GM19238 (cell line): Measurements from ENCODE around the gene TYR.
"Not testable (repeated sequence)": the region's sequence is repeated elsewhere in the genome, so short reads cannot be mapped to it uniquely, and the experiment has no call there.

Source experiments
- DNase-seq: peaks from one replicate; pipeline ENCODE4 v3.0.0; 2011; ENCODE audit warnings: low spot score; ENCODE audit not compliant: insufficient read length

The TYR gene

GRCh38 chr11:89177691-89178231, at the start of gene TYR:
TSS of gene TYR (plus strand) at chr11:89177875. CDS start at chr11:89177954, 79 bp downstream.
- DNase-seq: no peak

GRCh38 chr11:89136606-89137005, 41.1 kb upstream of the TYR start:
- no peak for DNase-seq

- no peak for DNase-seq
These were observed 30.4 kb upstream of the TYR start for GRCh38 chr11:89147229-89147628.

- DNase-seq: no peak
These were observed 17.7 kb upstream of the TYR start for GRCh38 chr11:89159974-89160373.

- DNase-seq: no peak
These were observed 15.7 kb upstream of the TYR start for GRCh38 chr11:89161949-89162348.

- no peak for DNase-seq
These were observed 14.0 kb upstream of the TYR start for GRCh38 chr11:89163686-89164085.

- DNase-seq: no peak
These were observed 9.3 kb upstream of the TYR start for GRCh38 chr11:89168396-89168795.

GRCh38 chr11:89175796-89176195, 1.9 kb upstream of the TYR start:
- DNase-seq: no peak

- no peak for DNase-seq
These were observed 737 bp upstream of the TYR start for GRCh38 chr11:89176938-89177337.

- no peak for DNase-seq
These were observed 3.4 kb downstream of the TYR start for GRCh38 chr11:89181111-89181510.

GRCh38 chr11:89182773-89183518, 5.3 kb downstream of the TYR start:
- no peak for DNase-seq

- no peak for DNase-seq
These were observed 6.3 kb downstream of the TYR start for GRCh38 chr11:89184021-89184420.

GRCh38 chr11:89189776-89190175, 12.1 kb downstream of the TYR start:
- DNase-seq: no peak

- no peak for DNase-seq
These were observed 23.5 kb downstream of the TYR start for GRCh38 chr11:89201138-89201537.

- no peak for DNase-seq
These were observed 26.1 kb downstream of the TYR start for GRCh38 chr11:89203814-89204213.

GRCh38 chr11:89205378-89205777, 27.7 kb downstream of the TYR start:
- no peak for DNase-seq

GRCh38 chr11:89220684-89221339, 43.1 kb downstream of the TYR start:
- DNase-seq: no peak

GRCh38 chr11:89235083-89235482, 57.4 kb downstream of the TYR start:
- no peak for DNase-seq

- DNase-seq: no peak
These were observed 58.3 kb downstream of the TYR start for GRCh38 chr11:89235976-89236375.

GRCh38 chr11:89247007-89247406, 69.3 kb downstream of the TYR start:
- not testable (repeated sequence) for DNase-seq

- no peak for DNase-seq
These were observed 71.5 kb downstream of the TYR start for GRCh38 chr11:89249196-89249595.

- not testable (repeated sequence) for DNase-seq
These were observed 83.8 kb downstream of the TYR start for GRCh38 chr11:89261483-89261882.
